Esophagus muscularis mucosa (tissue), 4 donors: ENCODE results near the gene PERCC1.

Experiments used
- EP300 ChIP-seq: sonication (generic); formaldehyde crosslinking; IDR thresholded peaks from one replicate; pipeline ENCODE4 v1.6.1; 2017; ENCODE audit warnings: antibody characterized with exemption
- POLR2AphosphoS5 ChIP-seq, 2 donors: sonication (generic); formaldehyde crosslinking; IDR thresholded peaks; one replicate each; pipeline ENCODE4 v1.6.1; 2017; ENCODE audit warnings: antibody characterized with exemption in 2 of 2
- TF ChIP-seq, protein P1 (sequence below), 3 experiments: fragments of 200-600 bp in 2 of 3; fragments of 450-650 bp in 1 of 3; sonication (generic) in 2 of 3; IDR thresholded peaks; one replicate each; pipeline ENCODE4 v1.5.1; 2017 to 2019; ENCODE audit warnings: antibody characterized with exemption in 3 of 3, mild to moderate bottlenecking in 2 of 3, moderate library complexity in 1 of 3

GRCh38 chr16:1427473-1428461, 3.1 kb upstream of the PERCC1 start:
- TF ChIP-seq, protein P1, sequence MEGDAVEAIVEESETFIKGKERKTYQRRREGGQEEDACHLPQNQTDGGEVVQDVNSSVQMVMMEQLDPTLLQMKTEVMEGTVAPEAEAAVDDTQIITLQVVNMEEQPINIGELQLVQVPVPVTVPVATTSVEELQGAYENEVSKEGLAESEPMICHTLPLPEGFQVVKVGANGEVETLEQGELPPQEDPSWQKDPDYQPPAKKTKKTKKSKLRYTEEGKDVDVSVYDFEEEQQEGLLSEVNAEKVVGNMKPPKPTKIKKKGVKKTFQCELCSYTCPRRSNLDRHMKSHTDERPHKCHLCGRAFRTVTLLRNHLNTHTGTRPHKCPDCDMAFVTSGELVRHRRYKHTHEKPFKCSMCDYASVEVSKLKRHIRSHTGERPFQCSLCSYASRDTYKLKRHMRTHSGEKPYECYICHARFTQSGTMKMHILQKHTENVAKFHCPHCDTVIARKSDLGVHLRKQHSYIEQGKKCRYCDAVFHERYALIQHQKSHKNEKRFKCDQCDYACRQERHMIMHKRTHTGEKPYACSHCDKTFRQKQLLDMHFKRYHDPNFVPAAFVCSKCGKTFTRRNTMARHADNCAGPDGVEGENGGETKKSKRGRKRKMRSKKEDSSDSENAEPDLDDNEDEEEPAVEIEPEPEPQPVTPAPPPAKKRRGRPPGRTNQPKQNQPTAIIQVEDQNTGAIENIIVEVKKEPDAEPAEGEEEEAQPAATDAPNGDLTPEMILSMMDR (IDR thresholded peaks at IDR 0.05), result no peak
- TF ChIP-seq EP300 (no peak), POLR2AphosphoS5 (IDR thresholded peaks at IDR 0.05) (no peak)
